Stomach (tissue), 9 donors: ENCODE results near the gene TMEM267. TPM values are rescaled to one million over a fixed set of nuclear protein-coding genes. Genes with fewer than 3 reads are reported as not detected.

Source experiments
- DNase-seq, 2 donors: peaks; one replicate each; pipeline versions ENCODE4 v3.0.0 to v3.0.0-alpha.2; 2013 to 2019
- H3K27ac ChIP-seq, 5 donors: fragments of 200-600 bp in 4 of 5; sonication (generic) in 4 of 5; one replicate each; pipeline ENCODE4 v1.5.1; 2013 to 2019; ENCODE audit warnings: mild to moderate bottlenecking in 1 of 5, moderate library complexity in 1 of 5
- H3K27me3 ChIP-seq, 3 donors: fragments of 200-600 bp; sonication (generic); one replicate each; pipeline ENCODE4 v1.5.1; 2017 to 2019; ENCODE audit warnings: mixed run types in 1 of 3
- H3K36me3 ChIP-seq, 4 donors: fragments of 200-600 bp; sonication (generic); 1 replicate in 3 of 4; 2 replicates in 1 of 4; pipeline ENCODE4 v1.5.1; 2016 to 2019
- H3K4me1 ChIP-seq, 4 donors: fragments of 200-600 bp; sonication (generic); one replicate each; pipeline ENCODE4 v1.5.1; 2016 to 2019
- H3K4me3 ChIP-seq, 4 donors: fragments of 200-600 bp; sonication (generic) in 3 of 4; one replicate each; pipeline ENCODE4 v1.5.1; 2016 to 2019; ENCODE audit warnings: mild to moderate bottlenecking in 1 of 4
- H3K9me3 ChIP-seq, 4 donors: fragments of 200-600 bp; sonication (generic); one replicate each; pipeline ENCODE4 v1.5.1; 2016 to 2019
- CTCF ChIP-seq, 7 experiments: fragments of 450-650 bp in 4 of 7; fragments of 200-600 bp in 3 of 7; sonication (generic) in 3 of 7; IDR thresholded peaks; one replicate each; pipeline ENCODE4 v1.5.1; 2016 to 2019; ENCODE audit warnings: antibody characterized with exemption in 7 of 7, control low read depth in 2 of 7, mild to moderate bottlenecking in 1 of 7
- EP300 ChIP-seq: sonication (generic); formaldehyde crosslinking; IDR thresholded peaks from one replicate; pipeline ENCODE4 v1.6.1; 2017; ENCODE audit warnings: antibody characterized with exemption
- POLR2A ChIP-seq, 4 donors: fragments of 450-650 bp; IDR thresholded peaks; one replicate each; pipeline ENCODE4 v1.6.1; 2016; ENCODE audit warnings: antibody characterized with exemption in 4 of 4, control low read depth in 2 of 4, mild to moderate bottlenecking in 1 of 4, moderate library complexity in 1 of 4
- POLR2AphosphoS5 ChIP-seq, 3 donors: sonication (generic); formaldehyde crosslinking; IDR thresholded peaks; one replicate each; pipeline ENCODE4 v1.6.1; 2016; ENCODE audit warnings: antibody characterized with exemption in 3 of 3
- WGBS, 5 donors: extraction: QIAGEN DNeasy Blood & Tissue Kit in 3 of 5; methylation state at CpG; one replicate each; pipeline versions ENCODE4 v1.1.5 to v1.1.7; 2013 to 2018; 5-methylcytosine and 5-hydroxymethylcytosine counted together
- intact Hi-C: fragments of 100-400 bp; cut with DNase I; formaldehyde crosslinking; loops from one replicate; pipeline ENCODE4 v1.15.1; 2023; ENCODE audit warnings: low total_unique reads
- polyA plus RNA-seq, 3 donors: library from polyadenylated mRNA; stranded (reverse); fragments of 200-250 nt; gene quantifications; one replicate each; pipeline ENCODE4 v1.2.3, GENCODE V29; 2013
- total RNA-seq, 5 donors: library from RNA; depleted of rRNA; stranded (reverse); fragments of >200 nt; gene quantifications; one replicate each; pipeline versions ENCODE4 v1.1.0 to v1.2.3, GENCODE V29; 2014 to 2016
- donor health status: healthy with polysubstance abuse.
- donor health status: Bipolar disorder and iron deficiency.
- donor health status: healthy.

Gene TMEM267
- total and polyA plus RNA-seq, 8 donors: 1.7 to 51.3 (median 7.9) TPM

- peaks cover 1 to 24% (median 21%) of the 10 kb centered on the region in 4 donors for H3K4me1 ChIP-seq
- no peaks in the 10 kb centered on the region for H3K9me3 ChIP-seq
- 49 to 68% (median 60%) methylated on average over 3 of the region's 3 CpGs for WGBS, 5 donors
- H3K27ac ChIP-seq: peak overlapping the region in 1 of 5 donors; percentile 13
- no peak for DNase-seq
- no peak overlapping the region for H3K4me3 ChIP-seq
- H3K27me3 ChIP-seq: no peaks in the 10 kb centered on the region
- intact Hi-C loops: no loop called here
- no peaks in the 10 kb centered on the region for H3K36me3 ChIP-seq
- TF ChIP-seq POLR2AphosphoS5 (IDR thresholded peaks at IDR 0.05) (no peak), EP300 (no peak), POLR2A (IDR thresholded peaks at IDR 0.05) (no peak), CTCF (IDR thresholded peaks at IDR 0.05) (no peak)
These were observed 67.5 kb downstream of the TMEM267 start for GRCh38 chr5:43415935-43416802.

GRCh38 chr5:43413966-43414365 is 69.7 kb downstream of the TMEM267 start:
- no peak for TF ChIP-seq CTCF (IDR thresholded peaks at IDR 0.05)
- TF ChIP-seq EP300: no peak
- no peak for TF ChIP-seq POLR2A (IDR thresholded peaks at IDR 0.05)
- TF ChIP-seq POLR2AphosphoS5 (IDR thresholded peaks at IDR 0.05): no peak
- Histone ChIP-seq H3K4me1 (peaks cover 0 to 25% (median 19%) of the 10 kb centered on the region in 4 donors), H3K4me3 (no peak overlapping the region), H3K36me3 (no peaks in the 10 kb centered on the region), H3K27me3 (no peaks in the 10 kb centered on the region), H3K27ac (peak overlapping the region in 1 of 5 donors; percentile 16), H3K9me3 (no peaks in the 10 kb centered on the region)
- intact Hi-C loops: no loop called here
- 58 to 84% (median 74%) methylated on average over 2 of the region's 2 CpGs for WGBS, 5 donors
- no peak for DNase-seq

GRCh38 chr5:43412644-43413043 is 71.0 kb downstream of the TMEM267 start:
- Histone ChIP-seq H3K27ac (peak overlapping the region in 2 of 5 donors; percentile 52 to 84), H3K36me3 (no peaks in the 10 kb centered on the region), H3K4me3 (no peak overlapping the region), H3K4me1 (peaks cover 0 to 25% (median 19%) of the 10 kb centered on the region in 4 donors), H3K9me3 (no peaks in the 10 kb centered on the region), H3K27me3 (no peaks in the 10 kb centered on the region)
- intact Hi-C loops: no loop called here
- DNase-seq: no peak
- 93 to 100% (median 96%) methylated on average over 1 of the region's 1 CpG for whole genome bisulfite sequencing, 5 donors
- TF ChIP-seq POLR2AphosphoS5 (IDR thresholded peaks at IDR 0.05) (no peak), CTCF (IDR thresholded peaks at IDR 0.05) (no peak), POLR2A (IDR thresholded peaks at IDR 0.05) (no peak), EP300 (no peak)

GRCh38 chr5:43412156-43412555 is 71.5 kb downstream of the TMEM267 start, which contains the start of gene CCL28:
Gene CCL28 (minus strand): TSS chr5:43412391. CDS start chr5:43412316, 75 bp downstream.
- peak within 1 kb of the TSS in 1 of 4 donors; percentile 6 for H3K4me3 ChIP-seq
- 55 to 68% (median 67%) methylated on average over 6 of the region's 6 CpGs for WGBS, 5 donors
- no peaks in the 10 kb centered on the region for H3K27me3 ChIP-seq
- no peaks in the 10 kb centered on the region for H3K9me3 ChIP-seq
- peak; percentile 26 to 47 for DNase-seq
- TF ChIP-seq CTCF (IDR thresholded peaks at IDR 0.05) (no peak), POLR2AphosphoS5 (IDR thresholded peaks at IDR 0.05) (peak in 2 of 3 donors; percentile 23 to 67), EP300 (no peak), POLR2A (IDR thresholded peaks at IDR 0.05) (no peak)
- intact Hi-C loops: no loop called here
- no peaks in the 10 kb centered on the region for H3K36me3 ChIP-seq
- peaks cover 0 to 25% (median 19%) of the 10 kb centered on the region in 4 donors for H3K4me1 ChIP-seq
- peak within 1 kb of the TSS; percentile 17 to 84 (median 54) for H3K27ac ChIP-seq
